ENCODE results near the gene PIGU.

DNA sequence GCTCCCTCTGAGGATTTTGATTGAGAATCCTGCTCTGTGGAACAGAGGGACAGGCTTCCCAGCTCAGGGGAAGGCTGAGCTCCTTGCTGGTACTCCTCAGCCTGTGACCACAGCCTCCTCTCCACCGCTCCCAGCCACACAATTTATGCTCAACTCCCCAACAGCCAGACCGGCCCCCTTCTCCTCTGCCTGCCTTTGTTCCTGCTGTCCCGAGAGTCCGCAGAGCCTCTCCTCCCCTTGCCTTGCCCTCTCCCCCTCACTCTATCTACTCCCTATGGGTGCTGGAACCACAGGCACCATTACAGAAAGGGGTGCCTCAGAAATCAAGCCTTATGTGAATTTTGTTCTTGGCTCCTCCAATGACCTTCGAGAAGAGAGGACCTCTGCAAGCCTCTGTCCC lies 102.5 kb downstream of the PIGU start:
- TF ChIP-seq, protein P1, sequence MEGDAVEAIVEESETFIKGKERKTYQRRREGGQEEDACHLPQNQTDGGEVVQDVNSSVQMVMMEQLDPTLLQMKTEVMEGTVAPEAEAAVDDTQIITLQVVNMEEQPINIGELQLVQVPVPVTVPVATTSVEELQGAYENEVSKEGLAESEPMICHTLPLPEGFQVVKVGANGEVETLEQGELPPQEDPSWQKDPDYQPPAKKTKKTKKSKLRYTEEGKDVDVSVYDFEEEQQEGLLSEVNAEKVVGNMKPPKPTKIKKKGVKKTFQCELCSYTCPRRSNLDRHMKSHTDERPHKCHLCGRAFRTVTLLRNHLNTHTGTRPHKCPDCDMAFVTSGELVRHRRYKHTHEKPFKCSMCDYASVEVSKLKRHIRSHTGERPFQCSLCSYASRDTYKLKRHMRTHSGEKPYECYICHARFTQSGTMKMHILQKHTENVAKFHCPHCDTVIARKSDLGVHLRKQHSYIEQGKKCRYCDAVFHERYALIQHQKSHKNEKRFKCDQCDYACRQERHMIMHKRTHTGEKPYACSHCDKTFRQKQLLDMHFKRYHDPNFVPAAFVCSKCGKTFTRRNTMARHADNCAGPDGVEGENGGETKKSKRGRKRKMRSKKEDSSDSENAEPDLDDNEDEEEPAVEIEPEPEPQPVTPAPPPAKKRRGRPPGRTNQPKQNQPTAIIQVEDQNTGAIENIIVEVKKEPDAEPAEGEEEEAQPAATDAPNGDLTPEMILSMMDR (IDR thresholded peaks at IDR 0.05 in 4 of 5, conservative IDR thresholded peaks at IDR 0.05 in 1 of 5), result no peak
- TF ChIP-seq POLR2A (IDR thresholded peaks at IDR 0.05), result no peak

All from gastrocnemius medialis (tissue), 4 donors.